C4-2B (cell line): Measurements from ENCODE around the gene CDHR4.

ENCODE experiments used
- H3K27ac ChIP-seq: fragments of 450-650 bp; 2 replicates; pipeline ENCODE4 v1.5.1; 2017
- ZFX ChIP-seq: fragments of 450-650 bp; IDR thresholded peaks from 2 replicates; pipeline ENCODE4 v1.6.1; 2017
- TF ChIP-seq, protein P1 (sequence below): fragments of 450-650 bp; conservative IDR thresholded peaks from 2 replicates; pipeline ENCODE4 v1.5.1; 2017; ENCODE audit warnings: mild to moderate bottlenecking

CDHR4 gene, protein sequence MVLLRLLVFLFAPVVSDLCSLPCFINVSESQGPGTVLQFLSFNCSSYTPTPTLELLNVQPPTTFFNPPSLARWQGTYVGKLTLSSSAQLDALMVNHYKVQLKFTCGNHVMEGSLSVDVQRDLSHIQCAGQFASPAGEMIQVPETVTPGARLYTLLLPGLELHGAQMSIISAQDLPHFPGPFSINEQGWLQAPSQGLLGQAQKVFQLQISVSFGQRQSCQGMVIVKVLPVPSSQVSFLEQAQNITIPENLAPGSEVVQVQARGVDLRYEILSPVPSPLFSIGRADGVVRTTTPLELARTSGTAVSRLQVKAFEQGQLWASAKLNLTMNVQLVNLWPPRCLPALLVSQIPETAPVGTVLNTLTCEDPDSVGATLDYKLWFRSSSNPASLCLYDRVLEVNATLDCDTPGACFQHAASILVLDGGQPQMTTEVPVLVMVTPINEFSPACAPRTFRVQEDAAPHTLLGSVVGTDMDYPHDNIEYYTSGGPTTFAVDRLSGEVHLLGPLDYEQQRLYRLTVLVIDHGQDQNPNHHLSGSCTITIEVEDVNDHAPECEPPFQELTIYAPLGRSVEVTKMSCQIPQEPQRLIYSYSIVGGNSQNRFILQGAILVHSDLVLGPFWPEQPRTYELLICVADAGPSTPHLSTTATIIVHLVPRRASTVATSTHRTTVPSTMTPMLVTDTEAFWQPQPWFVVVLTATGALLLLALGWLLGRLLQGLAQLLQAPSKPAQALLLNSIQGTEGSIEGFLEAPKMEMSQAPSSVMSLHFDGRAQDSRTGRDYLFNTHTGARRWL

DNA sequence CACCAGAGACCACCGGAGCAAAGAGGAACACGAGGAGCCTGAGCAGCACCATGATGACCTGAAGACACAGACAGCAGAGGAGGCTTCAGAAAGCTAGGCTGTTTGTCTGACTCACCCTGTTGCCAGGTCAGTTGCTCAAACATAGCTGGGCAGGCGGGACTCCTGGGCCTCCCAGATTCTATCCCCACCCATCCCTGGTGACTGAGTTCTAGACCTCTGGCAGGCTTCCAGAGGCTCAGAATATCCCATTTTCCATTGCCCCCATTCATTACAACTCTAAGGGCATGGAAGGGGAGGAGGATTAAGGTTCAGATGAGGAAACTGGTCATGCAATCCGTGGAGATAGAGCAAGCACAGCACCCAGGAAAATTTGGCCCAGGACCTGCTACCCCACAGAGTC lies at the start of gene CDHR4:
Gene CDHR4 (minus strand): TSS at position 113 of the 400 bp plus-strand sequence. CDS start 61 bp downstream, at position 52.
- TF ChIP-seq, protein P1, sequence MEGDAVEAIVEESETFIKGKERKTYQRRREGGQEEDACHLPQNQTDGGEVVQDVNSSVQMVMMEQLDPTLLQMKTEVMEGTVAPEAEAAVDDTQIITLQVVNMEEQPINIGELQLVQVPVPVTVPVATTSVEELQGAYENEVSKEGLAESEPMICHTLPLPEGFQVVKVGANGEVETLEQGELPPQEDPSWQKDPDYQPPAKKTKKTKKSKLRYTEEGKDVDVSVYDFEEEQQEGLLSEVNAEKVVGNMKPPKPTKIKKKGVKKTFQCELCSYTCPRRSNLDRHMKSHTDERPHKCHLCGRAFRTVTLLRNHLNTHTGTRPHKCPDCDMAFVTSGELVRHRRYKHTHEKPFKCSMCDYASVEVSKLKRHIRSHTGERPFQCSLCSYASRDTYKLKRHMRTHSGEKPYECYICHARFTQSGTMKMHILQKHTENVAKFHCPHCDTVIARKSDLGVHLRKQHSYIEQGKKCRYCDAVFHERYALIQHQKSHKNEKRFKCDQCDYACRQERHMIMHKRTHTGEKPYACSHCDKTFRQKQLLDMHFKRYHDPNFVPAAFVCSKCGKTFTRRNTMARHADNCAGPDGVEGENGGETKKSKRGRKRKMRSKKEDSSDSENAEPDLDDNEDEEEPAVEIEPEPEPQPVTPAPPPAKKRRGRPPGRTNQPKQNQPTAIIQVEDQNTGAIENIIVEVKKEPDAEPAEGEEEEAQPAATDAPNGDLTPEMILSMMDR, result no peak
- no peak for TF ChIP-seq ZFX
- no peak within 1 kb of the TSS for H3K27ac ChIP-seq

- no peak for TF ChIP-seq ZFX
- H3K27ac ChIP-seq, result no peak overlapping the region
Measured at GRCh38 chr3:49845694-49846093, 46.0 kb upstream of the CDHR4 start.

DNA sequence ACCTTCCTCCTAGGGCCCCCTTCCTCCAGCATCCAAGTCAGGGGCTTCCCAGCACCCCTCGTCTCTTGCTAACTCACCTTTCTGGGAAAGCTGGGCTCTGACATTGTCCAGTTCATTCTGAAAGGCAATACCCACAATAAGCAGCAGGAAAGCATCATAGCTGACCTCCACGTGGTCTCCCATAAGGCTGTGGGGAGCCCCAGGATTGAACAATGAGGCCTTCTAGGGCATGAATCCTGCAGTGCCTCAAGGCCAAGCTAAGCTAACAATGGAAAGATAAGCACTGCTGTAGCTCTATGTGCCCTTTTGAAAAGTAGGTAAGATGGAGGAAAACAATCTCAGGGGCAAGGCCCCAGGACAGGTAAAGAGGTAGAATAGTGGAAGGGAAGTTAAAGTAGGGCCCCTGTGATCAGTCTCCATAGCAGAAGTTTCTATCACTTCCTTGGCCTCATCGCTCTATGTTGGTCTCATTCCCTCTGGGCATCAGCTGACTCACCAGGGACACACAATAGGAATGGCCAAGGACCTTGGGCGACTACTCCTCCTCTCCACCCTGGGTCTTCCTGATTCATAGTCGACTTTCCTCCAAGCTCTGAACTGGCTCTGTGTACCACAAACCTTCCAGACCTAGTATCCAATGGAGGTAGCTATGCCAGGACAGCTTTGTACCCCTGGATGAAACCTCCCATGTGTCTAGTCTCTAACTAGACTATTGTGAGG lies 45.0 kb upstream of the CDHR4 start:
- TF ChIP-seq ZFX, result no peak
- TF ChIP-seq, protein P1, result no peak
- H3K27ac ChIP-seq, result no peak overlapping the region

- H3K27ac ChIP-seq, result no peak overlapping the region
- TF ChIP-seq, protein P1, result no peak
- TF ChIP-seq ZFX, result no peak
Measured at GRCh38 chr3:49842843-49843517, 43.3 kb upstream of the CDHR4 start.

DNA sequence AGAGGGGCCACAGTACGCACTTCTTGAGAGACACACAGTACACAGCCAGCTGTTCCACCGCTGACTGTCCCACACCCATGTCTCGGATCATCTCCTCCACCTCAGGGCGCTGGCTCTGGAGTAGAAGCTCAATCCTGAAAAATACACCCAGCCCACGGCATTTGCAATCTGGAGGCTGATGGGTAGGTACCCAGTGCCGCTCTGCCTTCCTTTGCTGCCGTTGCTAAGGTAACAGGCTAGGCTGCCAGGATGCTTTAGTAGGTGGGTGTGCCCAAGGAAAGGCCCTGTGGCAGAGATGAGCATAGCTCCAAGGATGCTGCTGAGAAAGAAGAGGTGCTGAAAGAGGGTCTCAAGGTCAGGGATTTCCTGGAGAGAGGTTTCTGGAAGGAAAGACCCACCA lies 42.1 kb upstream of the CDHR4 start:
- no peak overlapping the region for H3K27ac ChIP-seq
- no peak for TF ChIP-seq ZFX
- TF ChIP-seq, protein P1, result no peak

DNA sequence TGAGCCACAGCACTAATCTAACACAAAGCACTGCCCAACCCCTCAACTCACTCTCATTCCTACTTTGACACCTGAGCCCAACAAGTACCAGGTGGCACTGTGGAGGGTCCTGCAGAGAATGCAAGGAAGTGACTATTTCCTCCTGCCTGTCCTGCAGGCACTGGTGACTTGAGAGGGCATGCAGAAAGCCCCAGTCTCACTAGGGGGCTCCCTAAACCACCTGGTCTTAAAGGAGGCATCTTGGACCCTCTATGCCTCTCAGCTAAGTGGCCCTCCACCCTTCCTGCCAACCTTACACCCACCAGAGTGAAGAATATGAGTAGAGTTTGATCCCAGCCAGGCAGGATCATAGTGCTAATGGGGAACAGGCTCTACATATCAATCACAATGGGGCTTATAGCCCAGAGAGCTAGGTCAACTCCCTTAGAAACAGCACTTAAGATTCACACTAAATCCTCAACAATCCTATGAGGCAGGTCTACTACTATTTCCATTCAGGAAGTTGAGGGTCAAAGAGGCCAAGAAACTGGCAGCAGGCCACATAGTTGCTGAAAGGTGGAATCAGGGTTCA lies 41.5 kb upstream of the CDHR4 start:
- no peak overlapping the region for H3K27ac ChIP-seq
- no peak for TF ChIP-seq ZFX
- TF ChIP-seq, protein P1, result no peak; the same call in 1 of the 2 replicates

- no peak for TF ChIP-seq ZFX
- TF ChIP-seq, protein P1, result no peak
- H3K27ac ChIP-seq, result no peak overlapping the region
Measured at GRCh38 chr3:49840388-49840787, 40.7 kb upstream of the CDHR4 start.
